T-helper 2 cell treated with Interferon-gamma antibody and Interleukin-4, amounts not matched to agents 5 μg/mL and 100 μg/mL, for 36 hours (primary cell): ENCODE data around the gene NUP93.

Experiments used
- DNase-seq: peaks from one replicate; pipeline ENCODE4 v3.0.0; 2021; ENCODE audit warnings: low spot score
- H3K27ac Mint-ChIP-seq: one replicate; pipeline ENCODE4 v1.8.0; 2021; ENCODE audit warnings: mild to moderate bottlenecking, mixed read lengths
- H3K27me3 Mint-ChIP-seq: one replicate; pipeline ENCODE4 v1.8.0; 2021; ENCODE audit warnings: low read depth, mixed read lengths
- H3K36me3 Mint-ChIP-seq: one replicate; pipeline ENCODE4 v1.8.0; 2021; ENCODE audit warnings: low read depth, mixed read lengths
- H3K4me1 Mint-ChIP-seq: one replicate; pipeline ENCODE4 v1.8.0; 2021; ENCODE audit warnings: low read depth, mixed read lengths
- H3K4me3 Mint-ChIP-seq: one replicate; pipeline ENCODE4 v1.8.0; 2022; ENCODE audit warnings: mild to moderate bottlenecking, moderate library complexity, mixed read lengths
- H3K9me3 Mint-ChIP-seq: one replicate; pipeline ENCODE4 v1.8.0; 2021; ENCODE audit warnings: mixed read lengths

The NUP93 gene

DNA sequence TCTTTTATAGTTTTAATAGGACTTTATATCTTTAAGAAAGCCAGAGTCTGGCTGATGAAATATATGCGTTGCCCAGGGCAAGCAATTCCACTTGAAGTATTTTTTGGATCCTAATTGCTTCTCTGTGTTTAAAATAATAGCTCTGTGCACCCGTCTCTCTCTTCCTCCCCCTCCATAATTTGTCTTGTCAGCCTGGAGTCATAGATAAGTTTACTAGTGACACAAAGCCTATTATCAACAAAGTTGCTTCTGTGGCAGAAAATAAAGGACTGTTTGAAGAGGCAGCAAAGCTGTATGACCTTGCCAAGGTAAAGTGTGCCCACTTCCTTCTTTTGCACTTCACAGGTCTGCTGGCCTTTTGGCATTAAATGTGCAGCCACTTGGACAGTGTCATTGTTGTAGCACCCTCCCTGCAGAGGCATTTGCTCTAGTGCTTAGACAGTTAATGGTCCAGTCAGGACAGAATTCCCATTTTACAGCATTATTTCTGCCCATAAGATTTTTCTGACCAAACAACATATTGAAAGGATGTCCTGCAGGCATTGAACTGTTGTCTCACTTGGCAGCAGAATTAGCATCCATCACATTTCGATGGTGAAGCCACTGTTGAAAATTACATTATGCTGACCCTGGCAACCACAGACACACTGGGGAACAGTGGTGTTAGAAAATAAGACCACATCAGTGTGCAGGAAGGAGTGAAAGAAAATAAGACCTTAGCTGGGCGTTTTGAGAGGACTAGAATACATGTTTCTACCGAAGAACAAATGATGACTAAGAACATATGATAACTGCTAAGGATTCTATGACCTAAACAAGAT lies 106.7 kb downstream of the NUP93 start:
- DNase-seq = no peak
- Mint-ChIP-seq H3K9me3 (no peaks in the 10 kb centered on the region), H3K27me3 (no peaks in the 10 kb centered on the region), H3K4me3 (no peak overlapping the region), H3K4me1 (peaks cover 4% of the 10 kb centered on the region), H3K36me3 (peaks cover 51% of the 10 kb centered on the region), H3K27ac (no peak overlapping the region)

DNA sequence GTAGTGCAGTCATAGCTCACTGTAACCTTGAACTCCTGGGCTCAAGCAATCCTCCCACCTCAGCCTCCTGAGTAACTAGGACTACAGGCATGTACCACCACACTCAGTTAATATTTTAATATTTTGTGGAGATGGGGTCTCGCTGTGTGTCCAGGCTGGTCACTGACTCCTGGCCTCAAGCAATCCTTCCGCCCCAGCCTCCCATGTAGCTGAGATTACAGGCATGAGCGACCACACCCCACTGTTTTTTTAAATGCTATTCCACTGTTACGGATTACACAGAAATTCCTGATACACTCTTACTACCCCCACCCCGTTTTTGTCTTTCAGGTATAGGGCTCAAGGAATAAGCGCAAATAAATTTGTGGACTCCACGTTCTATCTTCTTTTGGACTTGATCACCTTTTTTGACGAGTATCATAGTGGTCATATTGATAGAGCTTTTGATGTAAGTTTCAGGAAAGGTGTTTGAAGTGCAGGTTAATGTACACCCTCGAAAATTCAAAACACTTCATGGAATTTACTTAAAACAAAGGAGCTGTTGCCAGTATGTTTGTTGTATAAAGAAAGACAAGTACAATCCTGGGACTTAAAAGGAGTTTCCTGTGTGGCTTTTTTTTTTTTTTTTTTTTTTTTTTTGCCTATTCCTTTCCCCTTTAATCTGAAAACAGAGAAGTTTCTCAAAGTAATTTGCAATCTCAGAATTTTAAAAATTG lies 108.9 kb downstream of the NUP93 start:
- Mint-ChIP-seq H3K36me3 (peaks cover 46% of the 10 kb centered on the region), H3K9me3 (no peaks in the 10 kb centered on the region), H3K27me3 (no peaks in the 10 kb centered on the region), H3K4me3 (no peak overlapping the region), H3K27ac (no peak overlapping the region), H3K4me1 (no peaks in the 10 kb centered on the region)
- no peak for DNase-seq

DNA sequence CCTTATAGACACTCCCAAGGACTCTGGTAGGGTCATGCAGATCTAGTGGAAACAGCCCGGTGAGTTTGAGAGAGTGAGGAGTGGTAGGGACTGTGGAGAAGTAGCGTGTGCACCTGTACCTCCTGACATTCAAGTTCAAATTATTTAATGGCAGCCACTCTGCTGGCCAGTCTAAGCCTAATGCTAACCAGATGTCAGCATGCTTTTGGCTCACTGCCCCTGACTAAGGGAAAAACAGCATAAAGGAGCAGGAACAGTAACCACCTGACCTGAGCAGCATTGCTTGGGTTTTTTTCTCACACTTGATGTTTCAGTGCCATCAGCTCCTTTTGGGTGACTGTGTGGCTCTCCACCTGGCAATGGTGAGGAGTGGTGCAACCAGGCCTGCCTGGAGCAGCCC lies 111.3 kb downstream of the NUP93 start:
- Mint-ChIP-seq H3K9me3 (no peaks in the 10 kb centered on the region), H3K36me3 (peaks cover 40% of the 10 kb centered on the region), H3K27ac (no peak overlapping the region), H3K4me3 (no peak overlapping the region), H3K27me3 (no peaks in the 10 kb centered on the region), H3K4me1 (no peaks in the 10 kb centered on the region)
- DNase-seq = no peak

DNA sequence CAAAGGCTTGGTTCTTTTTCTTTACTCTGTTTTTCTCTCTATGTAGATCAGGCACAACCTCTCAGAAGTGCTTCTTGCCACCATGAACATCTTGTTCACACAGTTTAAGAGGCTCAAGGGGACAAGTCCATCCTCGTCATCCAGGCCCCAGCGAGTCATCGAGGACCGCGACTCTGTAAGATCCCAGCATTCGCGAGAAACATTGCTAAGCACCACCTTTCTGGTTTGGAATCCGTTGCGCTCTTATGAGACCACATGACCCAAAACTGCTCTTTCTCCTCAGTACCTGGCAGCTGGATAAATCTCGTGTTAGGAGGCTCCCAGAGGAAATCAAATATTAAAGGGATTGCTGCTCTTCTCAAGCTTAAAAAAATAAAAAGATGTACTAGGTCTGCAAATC lies 111.7 kb downstream of the NUP93 start:
- Mint-ChIP-seq H3K36me3 (peaks cover 40% of the 10 kb centered on the region), H3K4me3 (no peak overlapping the region), H3K4me1 (no peaks in the 10 kb centered on the region), H3K27ac (no peak overlapping the region), H3K27me3 (no peaks in the 10 kb centered on the region), H3K9me3 (no peaks in the 10 kb centered on the region)
- no peak for DNase-seq

DNA sequence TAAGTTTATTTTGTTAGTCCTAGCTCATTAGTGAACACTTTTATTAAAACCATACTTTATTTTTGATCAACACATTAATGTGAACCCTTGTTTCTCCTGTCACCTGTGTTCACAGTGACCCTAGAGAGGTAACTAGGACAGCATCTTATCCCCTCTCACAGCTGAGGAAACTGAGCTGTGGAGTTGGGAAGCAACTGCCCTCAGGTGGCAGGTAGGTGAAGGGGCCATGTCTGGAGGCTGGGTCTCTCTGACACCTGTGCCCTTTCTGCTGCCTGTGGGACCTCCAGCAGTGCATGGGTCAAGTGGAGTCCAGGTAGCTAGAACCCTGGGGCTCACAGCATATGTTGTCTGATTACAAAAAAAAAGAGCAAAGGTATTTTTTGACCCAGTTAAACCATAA lies 112.2 kb downstream of the NUP93 start:
- peaks cover 3% of the 10 kb centered on the region for H3K4me1 Mint-ChIP-seq
- peaks cover 36% of the 10 kb centered on the region for H3K36me3 Mint-ChIP-seq
- H3K27ac Mint-ChIP-seq = no peak overlapping the region
- no peaks in the 10 kb centered on the region for H3K27me3 Mint-ChIP-seq
- no peak overlapping the region for H3K4me3 Mint-ChIP-seq
- no peak for DNase-seq
- H3K9me3 Mint-ChIP-seq = no peaks in the 10 kb centered on the region

DNA sequence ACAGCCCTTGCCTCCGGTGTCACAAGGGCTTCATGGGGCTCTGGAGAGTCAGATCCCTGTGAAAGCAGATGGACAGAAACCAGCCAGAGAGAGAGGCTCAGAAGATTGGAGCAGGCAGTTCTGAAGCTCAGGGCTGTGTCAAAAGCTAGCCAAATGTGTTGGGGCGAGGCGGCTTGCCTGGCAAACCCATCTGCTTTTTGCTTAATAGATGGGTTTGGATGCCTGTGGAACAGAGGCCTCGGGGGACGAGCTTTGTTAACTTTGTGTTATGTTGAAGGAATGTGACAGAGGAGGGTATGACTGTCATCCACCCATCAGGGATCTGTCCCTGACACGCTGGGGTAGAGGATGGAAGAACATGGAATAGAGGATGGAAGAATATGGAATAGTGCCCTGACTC lies 114.1 kb downstream of the NUP93 start:
- Mint-ChIP-seq H3K9me3 (no peaks in the 10 kb centered on the region), H3K27ac (no peak overlapping the region), H3K4me1 (peaks cover 19% of the 10 kb centered on the region), H3K4me3 (no peak overlapping the region), H3K27me3 (no peaks in the 10 kb centered on the region), H3K36me3 (peaks cover 26% of the 10 kb centered on the region)
- no peak for DNase-seq

DNA sequence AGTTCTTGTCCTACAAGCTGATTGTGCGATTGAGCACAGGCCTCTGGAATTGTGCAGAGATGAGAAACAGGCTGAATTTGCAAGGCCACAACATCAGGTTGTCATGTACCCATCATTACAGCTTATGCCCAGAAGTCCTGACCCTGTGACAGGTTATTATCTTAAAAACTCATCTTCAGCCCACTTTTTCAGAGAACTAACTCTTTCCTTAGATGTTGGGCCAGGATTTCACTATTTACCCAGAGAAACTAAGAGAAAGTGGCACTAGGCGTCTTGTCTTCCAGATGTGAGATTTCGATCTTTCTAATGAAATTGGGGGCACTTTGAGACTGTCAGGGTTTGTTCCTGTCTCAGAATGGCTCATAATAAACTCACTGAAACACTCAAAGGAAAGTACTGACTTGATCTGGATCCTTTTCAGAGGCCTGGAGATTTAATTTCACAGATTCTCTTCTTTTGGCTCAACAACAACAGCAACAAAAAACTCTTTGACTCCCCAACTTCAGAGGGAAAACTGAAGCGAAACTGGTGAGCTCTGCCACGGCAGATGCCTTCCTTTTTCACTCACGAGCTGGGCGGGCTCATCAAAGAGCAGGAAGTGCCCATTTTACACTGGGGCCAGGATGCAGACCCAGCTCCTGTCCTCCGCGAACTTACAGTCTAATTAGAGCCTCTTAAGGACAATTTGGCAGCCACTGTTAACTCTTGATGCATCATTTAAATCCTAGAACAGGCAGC lies 117.4 kb downstream of the NUP93 start:
- Mint-ChIP-seq H3K4me1 (peaks cover 29% of the 10 kb centered on the region), H3K4me3 (peak overlapping the region; percentile 14), H3K9me3 (no peaks in the 10 kb centered on the region), H3K27ac (peak overlapping the region; percentile 61), H3K27me3 (no peaks in the 10 kb centered on the region), H3K36me3 (peaks cover 10% of the 10 kb centered on the region)
- DNase-seq = no peak

DNA sequence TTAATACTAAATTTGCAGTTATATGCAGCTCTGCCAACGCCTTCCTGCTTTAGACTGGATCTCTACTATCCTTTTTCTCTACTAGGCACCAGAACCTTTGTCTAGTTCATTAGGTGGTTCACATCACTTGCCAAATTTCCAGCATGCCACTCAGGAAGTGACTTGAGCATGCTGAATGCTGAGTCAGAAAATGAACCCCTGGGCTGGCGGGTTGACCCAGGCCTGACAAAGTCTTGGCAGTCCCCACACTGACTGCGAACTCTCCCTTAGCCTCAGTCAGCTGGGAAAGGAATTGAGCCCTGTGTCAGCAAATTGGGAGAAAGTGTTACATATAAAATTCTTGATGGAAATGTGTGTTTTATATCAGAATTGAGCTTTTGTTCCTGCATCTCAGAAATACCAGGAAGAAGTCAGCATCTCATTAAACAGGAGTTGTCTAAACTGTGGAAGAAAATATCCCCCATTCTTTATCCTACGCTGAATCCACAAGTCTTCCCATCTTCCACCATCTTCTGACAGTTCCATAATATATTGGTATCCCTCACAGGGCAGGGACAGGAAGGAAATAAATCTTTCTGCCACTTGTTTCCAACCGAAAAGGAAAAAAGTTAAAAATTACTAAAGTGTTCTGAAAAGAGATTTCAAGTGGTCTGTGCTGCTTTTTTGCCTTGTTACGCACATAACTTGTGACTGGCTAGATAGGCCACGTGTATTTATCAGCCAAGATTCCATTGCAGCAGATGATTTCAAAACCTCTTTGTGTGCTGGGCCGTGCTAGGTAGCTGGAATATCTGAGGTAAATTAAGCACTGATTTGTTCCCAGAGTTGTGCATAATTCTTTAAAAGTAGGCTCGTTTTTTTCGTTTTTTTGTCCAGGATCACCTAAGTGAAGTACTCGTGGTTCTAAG lies 118.4 kb downstream of the NUP93 start:
- Mint-ChIP-seq H3K27me3 (no peaks in the 10 kb centered on the region), H3K9me3 (no peaks in the 10 kb centered on the region), H3K4me3 (no peak overlapping the region), H3K36me3 (peaks cover 7% of the 10 kb centered on the region), H3K4me1 (peaks cover 29% of the 10 kb centered on the region), H3K27ac (peak overlapping the region; percentile 61)
- DNase-seq = no peak

DNA sequence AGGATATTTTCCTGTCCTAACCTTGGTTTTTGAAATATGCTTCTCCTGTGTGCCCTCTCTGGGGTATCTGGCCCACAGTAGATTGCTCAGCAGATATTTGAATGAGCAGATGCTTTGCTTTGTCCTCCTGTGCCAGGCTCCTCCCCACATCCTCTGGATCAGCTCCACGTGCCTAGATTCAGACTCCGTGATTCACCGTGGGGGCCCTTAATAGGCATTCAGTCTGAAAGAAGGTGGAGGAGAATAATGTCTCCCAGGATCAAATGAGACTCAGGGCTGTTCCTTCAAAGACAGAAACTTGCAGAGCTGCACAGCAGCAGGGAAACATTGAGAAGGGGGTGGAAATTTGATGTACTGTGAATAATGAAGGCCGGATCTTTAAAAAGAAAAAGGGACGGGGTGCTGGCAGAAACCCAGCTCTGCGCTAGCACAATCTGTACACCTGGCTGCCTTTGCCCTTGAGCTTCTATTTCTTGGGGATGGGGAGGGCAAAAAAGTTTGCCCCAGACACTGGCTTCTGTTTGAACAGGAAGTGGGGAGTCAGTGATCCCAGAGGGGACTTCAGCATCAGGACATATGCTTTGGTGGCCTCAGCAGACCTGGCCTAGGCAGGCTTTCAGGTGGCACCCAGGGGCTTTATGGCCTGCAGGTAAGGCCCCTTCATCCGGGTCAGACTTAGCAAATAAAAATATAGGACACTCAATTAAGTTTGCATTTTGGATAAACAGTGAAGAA lies 119.2 kb downstream of the NUP93 start:
- H3K9me3 Mint-ChIP-seq = no peaks in the 10 kb centered on the region
- peaks cover 2% of the 10 kb centered on the region for H3K36me3 Mint-ChIP-seq
- DNase-seq = no peak
- H3K4me1 Mint-ChIP-seq = peaks cover 29% of the 10 kb centered on the region
- no peaks in the 10 kb centered on the region for H3K27me3 Mint-ChIP-seq
- no peak overlapping the region for H3K27ac Mint-ChIP-seq
- no peak overlapping the region for H3K4me3 Mint-ChIP-seq

DNA sequence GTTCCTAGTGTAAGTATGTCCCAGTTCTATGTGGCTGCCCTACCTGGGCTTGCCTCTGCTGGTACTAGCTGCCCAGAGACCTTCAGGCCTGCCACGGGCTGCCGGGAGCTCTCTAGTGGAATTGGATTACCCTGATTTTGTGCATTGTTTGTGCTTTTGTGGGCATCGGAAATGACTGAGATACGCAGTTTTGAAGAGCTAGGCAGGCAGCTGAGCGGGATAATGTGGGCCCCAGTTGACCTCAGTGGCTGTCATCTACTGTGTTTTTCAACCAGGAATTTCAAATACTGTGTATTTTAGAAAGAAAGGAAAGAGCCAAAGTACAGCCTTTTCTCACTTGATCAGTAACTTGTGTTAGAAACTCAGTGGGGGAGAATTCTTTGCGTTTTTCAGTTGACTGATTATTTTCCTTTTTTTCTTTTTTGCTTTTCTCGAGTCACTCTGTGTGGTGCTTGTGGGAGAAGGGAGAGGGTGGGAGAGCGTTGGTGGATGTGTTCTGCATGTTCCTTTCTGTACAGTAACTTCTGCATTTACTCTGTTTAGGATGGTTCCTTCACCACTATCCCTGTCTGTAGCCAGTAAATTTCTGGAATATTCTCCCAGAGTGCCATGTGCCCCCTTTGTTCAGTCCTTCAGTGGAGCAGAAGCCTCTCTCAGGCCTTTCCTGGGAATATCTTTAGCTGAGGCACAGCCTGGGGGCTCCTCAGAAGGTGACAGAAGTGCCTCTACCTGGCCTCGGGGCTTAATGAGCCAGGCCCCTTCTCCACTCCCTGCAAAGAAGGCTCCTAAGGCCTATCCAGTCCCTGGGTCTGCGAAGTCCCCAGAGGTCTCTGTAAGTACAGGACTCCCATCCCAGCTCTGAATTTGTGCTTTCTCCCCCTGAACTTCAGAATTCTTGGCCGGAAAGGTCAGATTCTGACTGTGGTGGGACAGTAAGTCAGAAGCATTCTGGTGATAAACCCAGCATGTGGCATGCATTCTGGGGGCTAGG lies 120.1 kb downstream of the NUP93 start:
- DNase-seq = no peak
- H3K9me3 Mint-ChIP-seq = no peaks in the 10 kb centered on the region
- no peak overlapping the region for H3K4me3 Mint-ChIP-seq
- no peak overlapping the region for H3K27ac Mint-ChIP-seq
- H3K27me3 Mint-ChIP-seq = no peaks in the 10 kb centered on the region
- H3K4me1 Mint-ChIP-seq = peaks cover 29% of the 10 kb centered on the region
- H3K36me3 Mint-ChIP-seq = peaks cover 2% of the 10 kb centered on the region

DNA sequence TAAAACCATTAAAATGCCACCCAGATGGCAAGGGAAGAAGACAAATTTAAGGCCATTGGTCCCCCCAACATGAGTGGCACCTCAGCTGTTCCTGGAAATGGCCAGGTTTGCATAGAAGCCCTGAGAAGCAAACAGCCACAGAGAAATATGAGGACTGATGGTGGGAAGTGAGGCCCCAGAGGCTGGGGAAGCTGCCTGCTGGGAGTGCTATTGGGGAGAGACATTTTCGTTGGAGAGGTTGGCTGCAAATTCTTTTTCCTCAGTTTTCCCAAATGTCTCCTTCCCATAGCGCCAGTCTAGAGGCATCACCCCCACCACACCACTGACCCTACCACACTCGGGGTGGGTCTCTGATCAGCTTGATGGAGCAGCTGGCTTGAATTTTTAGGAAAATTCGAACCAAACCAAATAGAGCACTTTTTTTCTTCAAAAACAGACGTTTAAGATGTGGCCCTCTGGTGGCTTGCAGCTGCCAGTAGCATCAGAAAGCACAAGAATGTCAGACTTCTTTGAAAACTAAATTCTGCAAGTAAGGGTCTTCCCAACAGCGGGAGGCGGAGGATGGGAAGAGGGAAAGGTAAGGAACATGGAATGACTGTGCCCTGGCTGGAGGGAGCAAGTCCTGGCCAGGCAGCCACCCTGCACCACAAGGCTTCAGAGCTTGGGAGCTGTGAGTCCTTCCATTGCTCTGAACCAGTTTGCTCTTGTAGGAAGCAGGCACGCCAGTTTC lies 121.9 kb downstream of the NUP93 start:
- no peaks in the 10 kb centered on the region for H3K9me3 Mint-ChIP-seq
- H3K36me3 Mint-ChIP-seq = peaks cover 2% of the 10 kb centered on the region
- DNase-seq = no peak
- no peaks in the 10 kb centered on the region for H3K27me3 Mint-ChIP-seq
- no peak overlapping the region for H3K4me3 Mint-ChIP-seq
- peaks cover 27% of the 10 kb centered on the region for H3K4me1 Mint-ChIP-seq
- H3K27ac Mint-ChIP-seq = no peak overlapping the region

DNA sequence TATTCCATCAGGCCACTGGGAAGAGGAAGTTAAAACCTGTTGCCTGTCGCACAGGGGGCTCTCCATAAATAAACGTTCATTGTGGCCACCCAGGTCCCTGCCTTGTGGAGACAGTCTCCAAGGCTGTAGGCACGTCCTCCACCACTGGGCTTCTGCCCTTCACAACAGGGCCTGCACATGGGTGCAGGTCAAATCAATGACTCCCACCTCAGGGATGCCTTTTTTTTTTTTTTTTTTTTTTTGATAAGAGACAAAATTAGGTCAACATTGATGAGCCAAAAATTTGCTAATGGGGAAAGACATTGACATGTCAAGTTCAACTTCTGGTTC lies 122.4 kb downstream of the NUP93 start:
- H3K27me3 Mint-ChIP-seq = no peaks in the 10 kb centered on the region

More for the DNA sequence above, 122.4 kb downstream of the NUP93 start:
- Mint-ChIP-seq H3K4me1 (peaks cover 24% of the 10 kb centered on the region), H3K27ac (no peak overlapping the region), H3K36me3 (peaks cover 2% of the 10 kb centered on the region), H3K4me3 (no peak overlapping the region), H3K9me3 (no peaks in the 10 kb centered on the region)
- DNase-seq = no peak
